Right lobe of liver (tissue), 6 donors: ENCODE results near the gene ARHGEF10L. TPM values are rescaled to one million over a fixed set of nuclear protein-coding genes. Genes with fewer than 3 reads are reported as not detected.
A peak's percentile ranks its signal among the peaks of the same experiment; 100 is the strongest.

Experiments
- ATAC-seq, 4 donors: fragments of 200-7000 bp; cut with Tn5 transposase; one replicate each; pipeline ENCODE4 v1.9.1; 2020; ENCODE audit warnings: mild to moderate bottlenecking in 4 of 4, moderate library complexity in 4 of 4
- DNase-seq, 3 donors: peaks; one replicate each; pipeline ENCODE4 v3.0.0-alpha.2; 2020
- H3K27ac ChIP-seq, 3 donors: fragments of 200-600 bp; one replicate each; pipeline ENCODE4 v1.8.0; 2022
- H3K27me3 ChIP-seq, 2 donors: fragments of 200-600 bp; one replicate each; pipeline ENCODE4 v1.8.0; 2022
- H3K36me3 ChIP-seq, 4 donors: fragments of 200-600 bp; sonication (generic) in 1 of 4; one replicate each; pipeline versions ENCODE4 v1.5.1 to v1.8.0; 2017 to 2022; ENCODE audit warnings: control low read depth in 1 of 4
- H3K4me1 ChIP-seq, 4 donors: fragments of 200-600 bp; sonication (generic) in 1 of 4; one replicate each; pipeline versions ENCODE4 v1.5.1 to v1.8.0; 2017 to 2022; ENCODE audit warnings: control low read depth in 1 of 4
- H3K4me3 ChIP-seq, 3 donors: fragments of 200-600 bp; one replicate each; pipeline ENCODE4 v1.8.0; 2022
- H3K9me3 ChIP-seq, 4 donors: fragments of 200-600 bp; sonication (generic) in 1 of 4; one replicate each; pipeline versions ENCODE4 v1.5.1 to v1.8.0; 2017 to 2022; ENCODE audit warnings: control low read depth in 1 of 4
- CTCF ChIP-seq, 4 donors: fragments of 200-600 bp in 3 of 4; fragments of 450-650 bp in 1 of 4; IDR thresholded peaks; one replicate each; pipeline versions ENCODE4 v1.5.1 to v1.8.0; 2016 to 2022; ENCODE audit warnings: antibody characterized with exemption in 4 of 4, mild to moderate bottlenecking in 2 of 4
- POLR2A ChIP-seq: fragments of 450-650 bp; IDR thresholded peaks from one replicate; pipeline ENCODE4 v1.6.1; 2017; ENCODE audit warnings: antibody characterized with exemption, mild to moderate bottlenecking
- WGBS: methylation state at CpG from one replicate; pipeline ENCODE4 v1.1.6; 2018; ENCODE audit warnings: low coverage, low lambda C conversion rate; ENCODE audit not compliant: insufficient coverage; ENCODE audit errors: missing lambda C conversion rate; 5-methylcytosine and 5-hydroxymethylcytosine counted together
- intact Hi-C, 2 donors: fragments of 100-400 bp; cut with DNase I; formaldehyde crosslinking; loops; one replicate each; pipeline versions ENCODE4 v1.11.2 to v1.14.1; 2022
- total RNA-seq, 6 experiments: library from RNA; depleted of rRNA in 2 of 6; stranded (reverse); fragments of >200 nt in 2 of 6; fragmentation: NEBNext Ultra II Directional in 3 of 6; extraction: Animal tissue kit (Norgen Biotek cat#: 25700) in 3 of 6; gene quantifications; one replicate each; pipeline versions ENCODE4 v1.1.0 to v1.2.4, GENCODE V29; 2016 to 2023
- donor health status: DM: no; HTN: yes; CAD: no.
- donor health status: DM: no; HTN: no; CAD: no.
- donor health status: DM: no; HTN: no; CAD: no.
- donor health status: DM: no; HTN: yes; CAD: no.
- donor health status: DM: no; HTN: yes; CAD: no.

ARHGEF10L gene
- total RNA-seq, 6 experiments from 2014 or later = 59.7 to 124 (median 87.4) TPM

GRCh38 chr1:17572264-17572985 is 32.9 kb downstream of the ARHGEF10L start:
- TF ChIP-seq POLR2A (no peak), CTCF (IDR thresholded peaks at IDR 0.05) (no peak)
- no peak for DNase-seq
- Histone ChIP-seq H3K9me3 (no peaks in the 10 kb centered on the region), H3K4me3 (no peak overlapping the region), H3K36me3 (no peaks in the 10 kb centered on the region), H3K4me1 (peaks cover 0 to 35% (median 15%) of the 10 kb centered on the region in 4 donors), H3K27me3 (no peaks in the 10 kb centered on the region), H3K27ac (no peak overlapping the region)
- intact Hi-C loops = no loop called here
- no peak for ATAC-seq
- WGBS = 82% methylated on average over 5 of the region's 9 CpGs

GRCh38 chr1:17573518-17574041 is 34.1 kb downstream of the ARHGEF10L start:
- H3K27ac ChIP-seq = no peak overlapping the region
- ATAC-seq (no peak), DNase-seq (no peak)
- intact Hi-C loops = no loop called here
- H3K9me3 ChIP-seq = no peaks in the 10 kb centered on the region
- peaks cover 0 to 45% (median 21%) of the 10 kb centered on the region in 4 donors for H3K4me1 ChIP-seq
- no peak overlapping the region for H3K4me3 ChIP-seq
- no peak for TF ChIP-seq POLR2A
- no peak for TF ChIP-seq CTCF (IDR thresholded peaks at IDR 0.05)
- 40% methylated on average over 1 of the region's 10 CpGs for WGBS
- H3K27me3 ChIP-seq = no peaks in the 10 kb centered on the region
- no peaks in the 10 kb centered on the region for H3K36me3 ChIP-seq

GRCh38 chr1:17574516-17574915 is 35.0 kb downstream of the ARHGEF10L start:
- no peak for TF ChIP-seq CTCF (IDR thresholded peaks at IDR 0.05)
- no peak for TF ChIP-seq POLR2A
- no peak overlapping the region for H3K27ac ChIP-seq
- intact Hi-C loops = no loop called here
- H3K9me3 ChIP-seq = no peaks in the 10 kb centered on the region
- H3K4me1 ChIP-seq = peaks cover 0 to 42% (median 19%) of the 10 kb centered on the region in 4 donors
- ATAC-seq = no peak
- WGBS = 55% methylated on average over 7 of the region's 11 CpGs
- H3K27me3 ChIP-seq = no peaks in the 10 kb centered on the region
- H3K4me3 ChIP-seq = no peak overlapping the region
- H3K36me3 ChIP-seq = no peaks in the 10 kb centered on the region
- no peak for DNase-seq

- H3K4me3 ChIP-seq = no peak overlapping the region
- ATAC-seq (peak in 2 of 4 donors; percentile 5 to 34), DNase-seq (no peak)
- intact Hi-C loops = no loop called here
- WGBS = 65% methylated on average over 10 of the region's 15 CpGs
- H3K27me3 ChIP-seq = no peaks in the 10 kb centered on the region
- peaks cover 0 to 40% (median 19%) of the 10 kb centered on the region in 4 donors for H3K4me1 ChIP-seq
- H3K9me3 ChIP-seq = no peaks in the 10 kb centered on the region
- no peaks in the 10 kb centered on the region for H3K36me3 ChIP-seq
- TF ChIP-seq POLR2A = no peak
- TF ChIP-seq CTCF (IDR thresholded peaks at IDR 0.05) = no peak
- no peak overlapping the region for H3K27ac ChIP-seq
These were observed 36.5 kb downstream of the ARHGEF10L start for GRCh38 chr1:17575797-17576518.
